ENCODE results near the gene NAALADL1.

DNA sequence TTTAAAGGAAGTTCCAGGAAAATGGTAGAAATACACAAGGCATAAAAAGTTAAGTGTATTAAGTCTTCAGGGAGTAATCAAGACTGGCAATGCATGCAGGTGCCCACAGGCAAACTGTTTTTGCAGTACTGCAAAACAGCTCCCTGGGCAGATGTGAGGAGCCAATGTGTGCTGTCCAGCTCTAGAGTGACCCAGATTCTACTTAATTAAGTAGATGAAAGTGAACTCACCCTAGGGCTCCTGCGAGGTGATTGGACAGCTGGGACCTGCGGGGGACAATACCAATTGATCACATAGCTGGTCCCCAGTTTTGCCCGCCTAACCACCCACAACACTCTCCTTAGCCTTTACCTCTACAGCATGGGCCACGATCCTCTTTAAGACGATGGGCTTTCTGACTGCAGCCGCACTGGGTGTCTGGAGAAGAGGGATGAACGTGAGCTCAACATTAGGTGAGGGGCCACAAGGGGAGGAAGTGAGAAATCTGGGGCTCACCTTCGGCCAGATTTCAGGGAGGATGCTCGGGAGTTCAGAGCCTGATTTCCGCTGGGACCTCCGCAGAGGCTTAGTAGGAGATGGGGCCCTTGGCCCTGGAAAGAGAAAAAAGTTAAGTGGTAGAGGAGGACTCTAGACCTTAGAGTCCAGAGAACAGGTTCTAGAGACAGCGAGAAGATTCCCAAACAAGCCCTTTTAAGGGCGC is 24.9 kb upstream of the NAALADL1 start:
- TF ChIP-seq, protein P1, sequence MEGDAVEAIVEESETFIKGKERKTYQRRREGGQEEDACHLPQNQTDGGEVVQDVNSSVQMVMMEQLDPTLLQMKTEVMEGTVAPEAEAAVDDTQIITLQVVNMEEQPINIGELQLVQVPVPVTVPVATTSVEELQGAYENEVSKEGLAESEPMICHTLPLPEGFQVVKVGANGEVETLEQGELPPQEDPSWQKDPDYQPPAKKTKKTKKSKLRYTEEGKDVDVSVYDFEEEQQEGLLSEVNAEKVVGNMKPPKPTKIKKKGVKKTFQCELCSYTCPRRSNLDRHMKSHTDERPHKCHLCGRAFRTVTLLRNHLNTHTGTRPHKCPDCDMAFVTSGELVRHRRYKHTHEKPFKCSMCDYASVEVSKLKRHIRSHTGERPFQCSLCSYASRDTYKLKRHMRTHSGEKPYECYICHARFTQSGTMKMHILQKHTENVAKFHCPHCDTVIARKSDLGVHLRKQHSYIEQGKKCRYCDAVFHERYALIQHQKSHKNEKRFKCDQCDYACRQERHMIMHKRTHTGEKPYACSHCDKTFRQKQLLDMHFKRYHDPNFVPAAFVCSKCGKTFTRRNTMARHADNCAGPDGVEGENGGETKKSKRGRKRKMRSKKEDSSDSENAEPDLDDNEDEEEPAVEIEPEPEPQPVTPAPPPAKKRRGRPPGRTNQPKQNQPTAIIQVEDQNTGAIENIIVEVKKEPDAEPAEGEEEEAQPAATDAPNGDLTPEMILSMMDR (IDR thresholded peaks at IDR 0.05) = no peak
- no peak for TF ChIP-seq POLR2A (IDR thresholded peaks at IDR 0.05)
